ENCODE results near the gene GORASP2.
A peak's percentile ranks its signal among the peaks of the same experiment; 100 is the strongest.

The GORASP2 gene

GRCh38 chr2:170968205-170969003 lies 39.4 kb downstream of the GORASP2 start:
- DNase-seq, result no peak

GRCh38 chr2:170969030-170969429 lies 40.0 kb downstream of the GORASP2 start:
- no peak for DNase-seq

GRCh38 chr2:170969872-170970496 lies 40.9 kb downstream of the GORASP2 start:
- peak; percentile 38 for DNase-seq

DNA sequence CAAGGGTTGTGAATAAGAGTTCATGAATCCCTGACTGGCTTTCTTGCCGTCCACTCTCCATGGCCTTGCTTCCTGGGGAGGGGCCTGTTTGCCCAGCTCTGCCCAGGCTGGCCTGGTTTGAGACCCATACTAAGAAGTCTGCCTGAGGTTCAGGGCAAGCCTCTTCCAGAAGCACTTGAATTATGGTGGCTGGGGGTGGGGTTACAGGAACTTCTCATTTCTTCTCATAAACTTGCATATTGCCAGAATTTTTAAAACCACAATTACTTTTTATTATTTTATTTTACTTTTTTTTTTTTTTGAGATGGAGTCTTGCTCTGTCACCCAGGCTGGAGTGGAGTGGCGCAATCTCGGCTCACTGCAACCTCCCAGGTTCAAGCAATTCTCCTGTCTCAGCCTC lies 42.0 kb downstream of the GORASP2 start:
- no peak for DNase-seq

GRCh38 chr2:170972296-170973224 lies 43.5 kb downstream of the GORASP2 start:
- peak; percentile 23 for DNase-seq

GRCh38 chr2:170973225-170973491 lies 44.1 kb downstream of the GORASP2 start:
- DNase-seq, result no peak

DNA sequence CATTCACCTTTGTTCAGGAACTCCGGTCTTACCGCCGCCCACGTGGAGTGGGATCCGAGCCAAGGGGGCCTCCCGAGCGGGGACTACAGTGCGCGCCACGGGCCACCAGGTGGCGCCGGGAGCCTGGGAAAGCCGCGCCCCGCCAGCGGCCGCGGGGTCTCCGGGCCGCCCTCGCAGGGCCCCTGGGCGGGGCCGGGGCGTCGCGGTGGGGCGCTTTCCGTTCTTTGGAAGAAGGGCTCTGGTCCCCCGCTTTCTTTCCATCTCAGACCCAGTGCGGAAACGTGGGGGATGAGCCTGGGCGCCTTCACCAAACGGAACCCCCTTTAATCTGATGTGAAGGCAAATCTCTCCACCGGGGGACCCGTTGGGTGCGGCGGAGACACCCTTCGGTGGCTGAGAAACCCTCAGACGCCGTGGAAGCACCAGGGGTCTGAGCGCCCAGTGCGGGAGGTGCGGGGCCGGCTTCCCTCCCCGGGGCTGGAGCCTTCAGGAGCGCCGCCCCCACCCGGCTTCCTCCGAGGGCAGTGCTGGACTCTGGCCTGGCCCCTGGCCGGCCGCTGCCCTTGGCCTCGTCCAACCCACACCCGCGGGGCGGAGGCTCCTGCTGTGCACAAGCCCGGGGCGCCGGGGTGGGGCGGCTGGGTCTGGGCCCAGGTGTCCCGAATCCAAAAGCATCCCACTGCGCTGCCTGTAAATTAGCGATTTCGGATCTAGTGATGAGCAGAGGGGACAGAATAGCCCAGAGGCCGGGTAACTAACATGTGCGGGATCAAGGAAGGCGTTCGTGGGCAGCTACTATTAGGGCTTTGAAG lies 44.6 kb downstream of the GORASP2 start:
- DNase-seq, result peak; percentile 89

GRCh38 chr2:170974304-170974993 lies 45.4 kb downstream of the GORASP2 start:
- DNase-seq, result no peak

DNA sequence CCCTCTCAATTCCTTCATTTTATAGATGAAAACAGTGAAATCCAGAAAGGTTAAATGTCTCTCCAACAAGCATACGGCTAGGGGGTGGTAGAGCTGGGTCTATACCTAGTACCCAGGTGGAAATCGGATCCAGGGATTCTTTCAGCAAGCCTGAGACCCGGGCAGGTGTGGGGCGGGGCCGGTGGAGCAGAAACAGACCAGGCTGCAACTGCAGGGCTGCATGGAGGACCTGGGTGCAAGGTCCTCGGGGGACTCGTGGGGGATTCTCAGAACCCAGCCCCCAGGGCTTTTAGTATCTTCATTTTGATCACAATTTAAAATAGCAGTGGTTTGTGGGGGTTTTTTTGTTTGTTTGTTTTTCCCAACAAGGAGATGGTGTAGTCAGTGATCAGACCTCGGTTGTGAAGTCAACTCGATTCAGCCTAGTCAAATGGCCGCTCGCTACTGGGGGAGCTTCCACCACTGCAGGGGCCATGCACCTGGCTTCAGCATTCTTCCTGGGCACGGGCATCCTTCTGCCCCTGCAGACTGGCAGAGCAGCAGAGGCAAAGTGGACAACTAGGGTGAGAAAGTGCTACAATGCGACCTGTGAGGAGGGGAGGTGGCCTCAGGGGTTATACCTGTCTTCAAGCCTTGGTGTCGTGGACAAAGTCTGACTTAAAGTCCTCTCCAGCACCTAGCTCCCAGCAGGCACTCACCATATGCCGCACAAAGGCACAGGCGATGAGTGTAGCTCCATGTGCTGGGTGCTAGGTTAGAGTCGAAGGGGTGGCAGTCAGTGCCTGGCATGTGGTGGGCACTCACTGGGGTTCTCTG lies 46.3 kb downstream of the GORASP2 start:
- no peak for DNase-seq

DNA sequence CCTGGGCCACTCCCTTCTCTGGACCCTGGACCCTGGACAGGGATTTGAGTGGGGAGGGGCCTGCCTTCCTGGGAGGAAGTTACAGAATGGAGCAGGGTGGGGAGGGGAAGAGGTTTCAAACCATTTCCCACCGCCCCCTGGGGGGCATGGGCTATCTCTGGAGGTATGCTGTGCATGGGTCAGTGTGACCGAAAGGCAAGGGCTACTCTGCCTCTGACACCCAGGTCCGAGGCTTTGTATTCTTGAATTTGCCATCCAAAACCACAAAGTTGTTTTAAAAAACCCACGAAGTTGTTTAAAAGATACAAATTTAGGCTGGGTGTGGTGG lies 46.9 kb downstream of the GORASP2 start:
- no peak for DNase-seq

GRCh38 chr2:170984079-170984478 lies 55.0 kb downstream of the GORASP2 start:
- no peak for DNase-seq

DNA sequence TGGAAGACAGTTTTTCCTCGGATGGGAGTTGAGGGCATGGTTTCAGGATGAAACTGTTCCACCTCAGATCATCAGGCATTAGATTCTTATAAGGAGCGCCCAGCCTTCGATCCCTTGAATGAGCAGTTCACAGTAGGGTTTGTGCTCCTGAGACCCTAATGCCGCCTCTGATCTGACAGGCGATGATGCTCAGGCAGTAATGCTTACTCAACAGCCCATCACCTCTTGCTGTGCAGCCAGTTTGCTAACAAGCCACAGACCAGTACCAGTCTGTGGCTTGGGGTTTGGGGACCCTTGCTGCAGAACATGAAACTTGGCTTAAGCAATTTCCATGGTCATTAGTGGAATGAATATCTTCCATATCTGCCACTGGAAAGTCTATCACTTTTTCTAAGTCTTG lies 56.4 kb downstream of the GORASP2 start:
- DNase-seq, result no peak

DNA sequence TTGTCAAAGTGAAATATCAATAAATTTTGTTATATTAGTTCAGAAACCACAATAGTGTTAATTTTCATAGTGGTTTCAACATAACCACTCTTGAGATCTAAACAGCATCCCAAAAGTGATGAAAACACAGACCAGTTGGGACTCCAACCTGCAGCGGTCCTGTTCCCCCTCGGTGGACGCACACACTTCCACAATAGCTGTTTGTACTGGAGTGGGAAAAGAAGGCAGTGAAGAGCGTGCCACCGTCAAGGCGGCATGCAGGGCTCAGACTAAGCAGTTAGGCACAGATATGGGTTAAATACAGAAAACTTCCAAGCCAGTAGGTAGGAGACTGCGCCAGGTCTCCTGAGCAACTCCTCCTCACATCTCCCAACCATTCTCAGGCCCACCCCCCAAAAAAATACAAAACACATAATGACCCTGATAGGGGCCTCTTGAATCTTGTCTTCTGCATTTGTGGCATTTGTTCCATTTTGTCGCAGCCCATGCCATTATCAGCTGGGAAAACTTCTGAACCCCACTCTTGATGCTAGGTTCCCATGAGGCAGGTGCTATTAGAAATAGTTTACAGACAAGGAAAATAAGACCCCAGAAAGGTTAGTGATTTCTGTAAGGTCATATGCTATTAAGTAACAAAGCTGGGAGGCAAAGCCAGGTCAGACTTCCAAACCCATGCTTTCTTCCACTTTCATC lies 57.7 kb downstream of the GORASP2 start:
- no peak for DNase-seq

- DNase-seq, result no peak
Measured at GRCh38 chr2:170991398-170992182, 62.5 kb downstream of the GORASP2 start.

- no peak for DNase-seq
Measured at GRCh38 chr2:170996316-170996715, 67.3 kb downstream of the GORASP2 start.

DNA sequence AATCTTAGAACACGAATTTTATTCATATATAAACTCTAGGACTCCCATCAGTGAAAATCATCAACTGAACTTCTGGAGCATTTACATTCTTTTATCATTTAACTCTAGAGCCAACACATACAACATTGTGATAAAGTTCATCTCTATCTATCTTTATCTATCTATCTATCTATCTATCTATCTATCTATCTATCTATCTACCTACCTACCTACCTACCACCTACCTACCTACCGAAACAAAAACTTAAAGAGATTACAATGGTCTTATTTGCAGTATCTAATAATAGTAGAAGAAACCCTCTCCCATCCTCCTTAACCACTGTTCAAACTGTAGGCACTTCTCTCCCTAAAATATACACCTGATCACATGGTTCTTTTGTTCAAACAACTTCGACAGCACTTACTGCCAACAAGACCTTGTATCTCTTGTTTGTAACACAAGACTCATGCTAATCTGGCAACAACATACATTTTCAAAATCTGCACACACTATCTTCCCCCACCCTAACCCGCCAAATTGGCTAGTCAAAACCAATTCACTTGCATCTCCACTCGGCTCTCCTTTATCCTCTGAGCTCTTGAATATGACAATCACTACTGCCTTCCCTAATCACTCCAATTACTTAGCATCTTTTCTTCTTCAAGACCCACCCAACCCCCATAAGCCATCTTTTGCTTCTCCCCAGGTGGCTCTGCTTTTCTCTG lies 69.0 kb downstream of the GORASP2 start:
- DNase-seq, result peak; percentile 45

- no peak for DNase-seq
Measured at GRCh38 chr2:170999654-171000053, 70.6 kb downstream of the GORASP2 start.

DNA sequence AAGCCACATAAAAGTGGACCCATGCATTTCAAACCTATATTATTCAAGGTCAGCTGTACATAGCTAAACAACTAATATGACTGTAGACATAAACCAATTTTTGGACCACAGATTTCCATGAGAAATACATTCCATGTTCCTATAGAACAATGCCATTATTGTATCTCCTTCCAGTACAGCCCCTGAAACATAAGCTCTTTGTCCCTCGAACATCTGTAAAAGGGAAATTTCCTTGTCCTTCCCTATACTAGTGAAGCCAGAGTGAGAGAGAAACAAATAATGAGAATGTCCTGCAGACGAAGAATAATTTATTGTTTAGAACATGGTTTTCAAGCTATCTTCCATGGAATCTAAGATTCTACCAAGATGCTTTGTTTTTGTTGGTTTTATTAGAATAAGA lies 75.3 kb downstream of the GORASP2 start:
- DNase-seq, result no peak

DNA sequence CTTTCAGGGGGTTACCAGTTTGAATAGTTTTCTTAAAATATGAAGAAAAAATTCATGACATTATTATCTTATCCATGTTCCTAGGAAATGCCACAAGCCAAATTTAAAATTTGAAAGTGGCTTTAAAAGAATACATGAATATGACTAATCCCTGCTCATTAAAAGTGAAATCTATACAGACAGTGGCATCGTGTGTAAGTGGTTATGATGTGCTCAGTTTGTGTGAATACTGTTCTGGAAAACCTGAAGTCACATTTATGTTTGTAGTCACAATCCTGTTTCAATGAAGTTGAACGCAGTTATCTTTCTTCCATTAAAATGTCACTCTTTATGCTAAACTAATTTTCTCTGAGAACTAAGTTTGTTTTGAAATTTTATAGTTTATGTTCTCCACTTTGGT lies 75.8 kb downstream of the GORASP2 start:
- DNase-seq, result no peak
